Measurements from ENCODE around the gene SEC61A1.
A peak's percentile ranks its signal among the peaks of the same experiment; 100 is the strongest.

Gene SEC61A1

DNA sequence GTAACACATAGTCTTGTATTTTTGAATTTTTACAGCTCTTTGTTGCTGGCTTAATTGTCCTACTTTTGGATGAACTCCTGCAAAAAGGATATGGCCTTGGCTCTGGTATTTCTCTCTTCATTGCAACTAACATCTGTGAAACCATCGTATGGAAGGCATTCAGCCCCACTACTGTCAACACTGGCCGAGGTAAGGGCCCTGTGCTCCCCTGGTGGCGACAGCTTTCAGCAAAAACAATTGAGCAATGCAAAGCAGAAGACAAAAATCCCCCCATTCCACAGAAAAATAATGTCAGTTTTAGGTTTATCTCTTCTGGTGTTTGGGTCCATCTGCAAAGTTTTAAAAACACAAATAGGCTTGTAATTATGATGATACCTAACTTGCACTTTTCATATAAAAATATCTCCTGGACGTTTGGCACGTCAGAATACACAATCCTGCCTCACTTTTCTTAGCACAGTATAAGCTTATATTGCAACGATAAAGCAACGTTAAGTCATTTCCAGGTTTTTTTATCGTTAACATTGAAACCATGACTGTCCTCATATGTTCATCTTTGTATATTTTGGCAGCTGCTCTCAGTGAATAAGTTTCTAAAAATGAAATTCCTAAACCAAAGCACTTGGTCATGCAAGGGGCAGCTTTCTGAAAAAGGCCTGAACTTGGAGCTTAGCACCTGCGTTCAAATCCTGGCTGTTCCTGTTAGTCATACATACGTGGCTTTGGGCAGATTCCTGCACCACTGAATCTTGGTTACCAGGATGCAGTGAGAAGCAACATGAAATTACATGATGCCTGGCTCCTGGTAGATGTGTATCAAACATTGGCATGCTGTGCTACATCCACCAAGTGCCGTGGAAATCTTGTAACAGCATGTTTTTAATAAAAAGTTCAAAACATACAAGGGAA lies 8.5 kb downstream of the SEC61A1 start:
- DNase-seq: no peak

- no peak for DNase-seq
Measured at GRCh38 chr3:128062033-128062745, 10.0 kb downstream of the SEC61A1 start.

GRCh38 chr3:128063865-128064264 lies 11.6 kb downstream of the SEC61A1 start:
- no peak for DNase-seq

- DNase-seq: no peak
Measured at GRCh38 chr3:128064962-128065361, 12.7 kb downstream of the SEC61A1 start.

GRCh38 chr3:128066114-128066513 lies 13.9 kb downstream of the SEC61A1 start:
- DNase-seq: no peak

GRCh38 chr3:128066676-128067075 lies 14.4 kb downstream of the SEC61A1 start:
- no peak for DNase-seq

- DNase-seq: no peak
Measured at GRCh38 chr3:128067489-128067888, 15.3 kb downstream of the SEC61A1 start.

DNA sequence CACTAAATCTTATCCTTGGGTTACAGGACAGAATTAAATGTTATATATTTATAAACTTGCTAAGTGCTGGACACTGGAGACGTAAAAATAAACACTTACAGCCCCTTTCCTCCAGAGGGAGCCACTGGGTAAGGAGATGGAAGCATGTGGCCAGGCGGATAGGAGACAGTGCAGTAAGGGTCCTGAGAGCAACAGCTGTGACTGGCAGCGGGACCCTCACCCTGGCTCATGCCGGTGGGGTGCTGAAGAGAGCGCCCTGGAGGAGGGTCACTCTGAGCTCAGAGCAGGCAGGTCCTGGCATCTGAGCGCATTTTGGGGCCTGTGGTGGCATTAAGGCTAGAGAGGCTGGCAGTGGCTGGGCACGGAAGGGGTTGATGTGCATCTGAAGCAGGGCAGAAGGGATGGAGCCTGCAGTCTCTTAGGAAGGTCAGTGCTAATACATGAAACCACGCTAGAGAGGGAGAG lies 16.0 kb downstream of the SEC61A1 start:
- DNase-seq: peak; percentile 22

DNA sequence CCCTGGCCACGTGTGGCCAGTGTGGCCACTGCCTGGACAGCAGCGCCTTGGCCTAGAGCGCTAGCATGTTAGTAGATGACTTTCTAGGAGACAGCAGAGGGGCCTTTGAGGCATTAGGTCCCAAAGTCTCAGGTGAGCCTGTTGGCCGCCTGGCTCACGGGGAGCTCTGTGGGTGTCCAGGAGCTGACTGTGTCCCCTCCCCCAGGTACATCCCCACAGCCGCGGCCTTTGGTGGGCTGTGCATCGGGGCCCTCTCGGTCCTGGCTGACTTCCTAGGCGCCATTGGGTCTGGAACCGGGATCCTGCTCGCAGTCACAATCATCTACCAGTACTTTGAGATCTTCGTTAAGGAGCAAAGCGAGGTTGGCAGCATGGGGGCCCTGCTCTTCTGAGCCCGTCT lies 17.0 kb downstream of the SEC61A1 start:
- no peak for DNase-seq

DNA sequence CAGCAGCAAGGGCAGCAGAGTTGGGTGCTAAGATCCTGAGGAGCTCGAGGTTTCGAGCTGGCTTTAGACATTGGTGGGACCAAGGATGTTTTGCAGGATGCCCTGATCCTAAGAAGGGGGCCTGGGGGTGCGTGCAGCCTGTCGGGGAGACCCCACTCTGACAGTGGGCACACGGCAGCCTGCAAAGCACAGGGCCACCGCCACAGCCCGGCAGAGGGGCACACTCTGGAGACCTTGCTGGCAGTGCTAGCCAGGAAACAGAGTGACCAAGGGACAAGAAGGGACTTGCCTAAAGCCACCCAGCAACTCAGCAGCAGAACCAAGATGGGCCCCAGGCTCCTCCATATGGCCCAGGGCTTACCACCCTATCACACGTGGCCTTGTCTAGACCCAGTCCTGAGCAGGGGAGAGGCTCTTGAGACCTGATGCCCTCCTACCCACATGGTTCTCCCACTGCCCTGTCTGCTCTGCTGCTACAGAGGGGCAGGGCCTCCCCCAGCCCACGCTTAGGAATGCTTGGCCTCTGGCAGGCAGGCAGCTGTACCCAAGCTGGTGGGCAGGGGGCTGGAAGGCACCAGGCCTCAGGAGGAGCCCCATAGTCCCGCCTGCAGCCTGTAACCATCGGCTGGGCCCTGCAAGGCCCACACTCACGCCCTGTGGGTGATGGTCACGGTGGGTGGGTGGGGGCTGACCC lies 18.8 kb downstream of the SEC61A1 start:
- DNase-seq: no peak

- no peak for DNase-seq
Measured at GRCh38 chr3:128071771-128072453, 19.7 kb downstream of the SEC61A1 start.

DNA sequence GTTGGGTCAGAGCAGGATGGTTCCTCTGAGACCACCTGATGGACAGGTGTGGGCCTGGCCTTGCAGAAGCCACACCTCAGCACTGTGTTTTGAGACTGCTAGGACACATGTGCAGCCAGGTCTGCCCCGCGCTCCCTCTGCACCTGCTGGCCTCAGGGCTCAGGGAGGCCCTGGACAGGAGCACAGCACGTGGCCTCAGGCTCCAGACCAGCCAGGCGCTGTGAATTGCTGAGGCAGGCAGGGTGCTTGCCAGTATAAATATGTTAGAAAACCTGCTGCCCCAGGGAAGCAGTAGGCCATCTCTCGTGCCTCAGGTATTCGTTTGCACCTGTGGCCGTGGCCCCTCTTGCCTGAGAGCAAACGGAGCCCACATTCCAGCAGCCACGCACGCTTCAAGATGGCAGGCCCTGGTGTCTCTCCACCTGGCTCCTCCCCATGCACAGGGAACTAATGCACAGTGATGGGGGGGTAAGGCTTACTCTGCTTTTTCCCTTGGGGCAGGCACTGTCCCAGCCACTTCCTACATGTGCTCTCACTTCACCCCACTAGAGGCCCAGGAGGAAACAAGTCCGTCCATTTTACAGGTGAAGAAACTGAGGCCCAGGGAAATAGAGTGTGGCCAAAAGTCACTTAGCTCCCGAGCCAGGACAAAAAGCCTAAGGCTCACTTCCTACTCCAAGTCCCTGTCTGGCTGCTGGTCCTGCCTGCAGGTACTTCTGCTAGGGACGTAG lies 20.4 kb downstream of the SEC61A1 start:
- DNase-seq: no peak

DNA sequence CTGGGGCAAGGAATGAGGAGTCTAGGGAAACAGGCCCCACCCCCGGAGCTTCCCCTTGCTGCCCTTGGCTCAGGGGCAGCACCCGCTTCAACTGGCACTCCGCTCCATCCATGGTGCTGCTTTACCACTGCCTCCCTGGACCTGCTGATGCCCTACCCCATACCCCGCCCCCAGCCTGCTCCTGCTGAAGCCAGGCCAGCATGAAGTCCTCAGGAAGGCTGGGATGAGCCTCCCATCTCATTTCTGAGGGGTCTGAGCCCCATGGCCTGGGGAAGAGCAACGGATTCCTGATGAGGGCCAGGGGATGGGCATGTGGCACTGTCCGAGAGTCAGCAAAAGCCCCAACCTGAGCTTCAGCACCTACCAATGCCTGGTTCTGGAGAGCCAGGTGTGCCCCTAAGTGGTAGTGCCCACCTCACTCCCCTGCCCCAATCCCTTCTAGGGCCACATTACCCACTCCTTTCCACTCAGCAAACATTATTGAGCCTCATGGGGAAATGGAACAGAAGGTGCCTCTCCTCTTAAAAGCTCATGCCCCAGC lies 21.0 kb downstream of the SEC61A1 start:
- no peak for DNase-seq

- DNase-seq: no peak
Measured at GRCh38 chr3:128073807-128074206, 21.6 kb downstream of the SEC61A1 start.

DNA sequence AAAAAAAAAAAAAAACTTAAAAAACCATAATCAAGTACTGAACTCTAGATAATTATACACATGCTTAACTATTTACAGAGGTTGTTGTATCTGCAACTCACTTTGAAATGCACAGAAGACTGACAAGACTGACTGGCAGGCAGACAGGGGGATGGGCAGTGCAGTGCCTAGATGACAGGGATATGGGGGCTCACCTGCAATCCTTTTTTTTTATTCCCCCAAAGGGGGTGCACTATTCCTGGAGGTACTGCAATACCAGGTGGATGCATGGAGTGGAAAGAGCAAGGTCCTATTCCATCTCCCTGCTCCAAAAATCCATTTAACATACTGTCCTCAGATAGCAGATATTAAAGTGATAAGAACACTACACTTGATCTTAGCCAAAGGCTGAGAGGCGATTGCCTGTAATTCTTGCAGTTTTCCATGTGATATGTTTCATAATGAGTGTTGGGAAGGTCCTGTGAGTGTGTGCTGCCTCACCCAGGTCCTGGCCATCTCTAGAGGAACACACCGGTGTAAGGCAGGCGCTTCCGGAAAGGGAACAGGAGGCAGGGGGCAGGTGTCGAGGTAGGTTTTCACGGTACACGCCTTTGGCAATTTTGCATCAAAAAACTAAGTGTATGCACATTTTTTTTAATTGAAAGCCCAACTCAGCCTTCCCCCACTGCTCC lies 22.7 kb downstream of the SEC61A1 start:
- DNase-seq: peak; percentile 57

- peak; percentile 79 for DNase-seq
Measured at GRCh38 chr3:128075522-128076482, 23.6 kb downstream of the SEC61A1 start.

DNA sequence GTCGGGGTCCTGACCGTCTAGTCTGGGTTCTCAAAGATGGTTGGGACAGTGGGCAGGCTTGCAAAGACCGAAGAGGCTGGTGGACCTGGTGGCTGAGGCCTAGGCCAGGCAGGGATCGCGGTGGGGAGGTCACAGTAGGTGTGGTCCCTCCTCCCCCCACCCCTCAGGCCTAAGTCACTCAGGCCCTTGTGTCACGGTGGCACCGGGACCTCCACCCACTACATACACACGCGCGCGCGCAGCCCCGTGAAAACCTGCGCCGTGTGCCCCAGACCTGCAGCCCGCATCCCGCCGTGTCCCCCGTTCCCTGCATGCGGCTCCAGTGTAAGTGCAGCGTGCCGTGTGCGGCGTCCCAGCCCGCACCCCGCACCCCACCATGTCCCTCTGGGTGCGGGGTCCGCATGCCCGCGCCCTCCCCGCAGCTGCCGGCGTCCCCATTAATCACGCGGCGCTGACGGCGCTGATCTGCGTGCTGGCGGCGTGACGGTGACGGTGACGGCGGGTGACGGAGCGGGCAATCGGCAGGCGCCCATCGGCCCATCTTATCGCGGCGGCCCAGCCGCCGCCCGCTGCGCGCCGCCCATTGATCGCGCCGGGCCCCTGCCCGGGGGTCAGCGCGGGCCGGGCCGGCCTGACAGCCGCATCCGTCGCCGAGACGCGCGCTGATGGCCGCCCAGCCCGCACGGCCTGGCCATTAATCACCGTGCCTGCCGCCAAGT lies 24.4 kb downstream of the SEC61A1 start:
- no peak for DNase-seq

GRCh38 chr3:128077202-128077624 lies 25.0 kb downstream of the SEC61A1 start:
- no peak for DNase-seq

DNA sequence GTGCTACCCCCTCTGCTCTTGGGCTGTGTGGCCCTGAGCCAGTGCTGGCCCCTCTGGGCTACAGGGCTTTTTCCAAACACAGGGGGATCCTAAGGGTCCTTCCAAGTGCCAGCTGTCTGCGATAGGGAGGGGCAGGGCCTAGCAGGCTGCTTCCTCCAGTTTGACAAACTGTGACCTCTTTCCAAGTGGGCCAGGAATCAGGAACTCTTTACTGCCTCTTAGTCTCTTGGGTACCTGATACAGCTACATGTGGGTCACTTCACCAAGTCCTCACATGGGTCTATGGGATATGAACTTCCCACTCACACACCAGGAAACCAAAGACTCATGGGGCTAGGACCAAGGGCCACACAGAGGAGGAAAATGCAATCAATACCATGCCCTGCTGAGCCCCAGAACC lies 25.4 kb downstream of the SEC61A1 start:
- DNase-seq: no peak
